Left lung (tissue), 10 donors: ENCODE measurements around the gene CHMP1A. TPM values are rescaled to one million over a fixed set of nuclear protein-coding genes. Genes with fewer than 3 reads are reported as not detected.
A peak's percentile ranks its signal among the peaks of the same experiment; 100 is the strongest.

Experiments used
- ATAC-seq: fragments of 200-7000 bp; cut with Tn5 transposase; one replicate; pipeline ENCODE4 v1.9.1; 2020; ENCODE audit warnings: moderate library complexity
- DNase-seq, 4 donors: peaks; one replicate each; pipeline ENCODE4 v3.0.0-alpha.2; 2013 to 2020
- H3K27ac ChIP-seq, 2 donors: fragments of 200-600 bp; sonication (generic) in 1 of 2; one replicate each; pipeline versions ENCODE4 v1.5.0 to v1.8.0; 2020 to 2021
- H3K27me3 ChIP-seq, 2 donors: fragments of 200-600 bp; sonication (generic) in 1 of 2; one replicate each; pipeline versions ENCODE4 v1.5.0 to v1.8.0; 2020 to 2021
- H3K36me3 ChIP-seq, 2 donors: fragments of 200-600 bp; sonication (generic) in 1 of 2; one replicate each; pipeline versions ENCODE4 v1.5.0 to v1.8.0; 2020 to 2021
- H3K4me1 ChIP-seq, 2 donors: fragments of 200-600 bp; one replicate each; pipeline ENCODE4 v1.8.0; 2021
- H3K4me3 ChIP-seq, 2 donors: fragments of 200-600 bp; sonication (generic) in 1 of 2; one replicate each; pipeline versions ENCODE4 v1.5.0 to v1.8.0; 2020 to 2021; ENCODE audit warnings: mild to moderate bottlenecking in 1 of 2
- H3K9me3 ChIP-seq, 2 donors: fragments of 200-600 bp; sonication (generic) in 1 of 2; one replicate each; pipeline versions ENCODE4 v1.5.0 to v1.8.0; 2020 to 2021
- CTCF ChIP-seq, 2 donors: fragments of 200-600 bp; sonication (generic) in 1 of 2; IDR thresholded peaks; one replicate each; pipeline versions ENCODE4 v1.5.0 to v1.8.0; 2021; ENCODE audit warnings: antibody characterized with exemption in 2 of 2
- intact Hi-C, 2 donors: fragments of 100-400 bp; cut with DNase I; formaldehyde crosslinking; loops; one replicate each; pipeline versions ENCODE4 v1.11.2 to v1.14.2; 2022
- polyA plus RNA-seq, 6 donors: library from polyadenylated mRNA; unstranded; fragments of 120-200 nt; gene quantifications; one replicate each; pipeline ENCODE4 v1.2.1, GENCODE V29; 2013; ENCODE audit not compliant: insufficient read length in 6 of 6
- total RNA-seq, 2 donors: library from RNA; stranded (reverse); fragmentation: NEBNext Ultra II Directional; extraction: Animal tissue kit (Norgen Biotek cat#: 25700); gene quantifications; one replicate each; pipeline ENCODE4 v1.2.1, GENCODE V29; 2021
- donor health status: DM: no; HTN: yes; CAD: no.
- donor health status: DM: no; HTN: no; CAD: no.

Gene CHMP1A
- total and polyA plus RNA-seq, 8 donors, result 60.8 to 91.5 (median 72.5) TPM

GRCh38 chr16:89602273-89602951, 55.1 kb downstream of the CHMP1A start:
- Histone ChIP-seq H3K4me3 (no peak overlapping the region), H3K9me3 (no peaks in the 10 kb centered on the region), H3K27me3 (peaks cover 0 to 17% of the 10 kb centered on the region in 2 donors), H3K36me3 (no peaks in the 10 kb centered on the region), H3K4me1 (peaks cover 10 to 14% of the 10 kb centered on the region in 2 donors), H3K27ac (no peak overlapping the region)
- intact Hi-C loops, result no loop called here
- DNase-seq (peak in 1 of 4 donors; percentile 59), ATAC-seq (peak; percentile 87)
- TF ChIP-seq CTCF (IDR thresholded peaks at IDR 0.05), result no peak

- no peak for TF ChIP-seq CTCF (IDR thresholded peaks at IDR 0.05)
- H3K9me3 ChIP-seq, result no peaks in the 10 kb centered on the region
Observed at GRCh38 chr16:89601906-89602272, 55.6 kb downstream of the CHMP1A start.

GRCh38 chr16:89600956-89601355, 56.6 kb downstream of the CHMP1A start:
- no peak for DNase-seq
- H3K36me3 ChIP-seq, result no peaks in the 10 kb centered on the region
- intact Hi-C loops, result no loop called here
- no peak overlapping the region for H3K4me3 ChIP-seq
- TF ChIP-seq CTCF (IDR thresholded peaks at IDR 0.05), result no peak
- peaks cover 0 to 17% of the 10 kb centered on the region in 2 donors for H3K27me3 ChIP-seq
- ATAC-seq, result no peak
- no peaks in the 10 kb centered on the region for H3K9me3 ChIP-seq
- H3K4me1 ChIP-seq, result peaks cover 10 to 14% of the 10 kb centered on the region in 2 donors
- H3K27ac ChIP-seq, result no peak overlapping the region

More at GRCh38 chr16:89601906-89602272, 55.6 kb downstream of the CHMP1A start:
- Histone ChIP-seq H3K27ac (no peak overlapping the region), H3K4me3 (no peak overlapping the region), H3K27me3 (peaks cover 0 to 17% of the 10 kb centered on the region in 2 donors), H3K4me1 (peaks cover 10 to 14% of the 10 kb centered on the region in 2 donors), H3K36me3 (no peaks in the 10 kb centered on the region)
- intact Hi-C loops, result no loop called here
- ATAC-seq (no peak), DNase-seq (no peak)

GRCh38 chr16:89600427-89600826, 57.1 kb downstream of the CHMP1A start:
- Histone ChIP-seq H3K27ac (no peak overlapping the region), H3K4me1 (peaks cover 10 to 14% of the 10 kb centered on the region in 2 donors), H3K36me3 (no peaks in the 10 kb centered on the region), H3K4me3 (no peak overlapping the region), H3K9me3 (no peaks in the 10 kb centered on the region), H3K27me3 (peaks cover 0 to 17% of the 10 kb centered on the region in 2 donors)
- no peak for ATAC-seq
- TF ChIP-seq CTCF (IDR thresholded peaks at IDR 0.05), result no peak
- intact Hi-C loops, result no loop called here
- no peak for DNase-seq

- DNase-seq (no peak), ATAC-seq (no peak)
- H3K36me3 ChIP-seq, result no peaks in the 10 kb centered on the region
- H3K9me3 ChIP-seq, result no peaks in the 10 kb centered on the region
- H3K27ac ChIP-seq, result no peak overlapping the region
- TF ChIP-seq CTCF (IDR thresholded peaks at IDR 0.05), result no peak
- no peak overlapping the region for H3K4me3 ChIP-seq
- peaks cover 0 to 17% of the 10 kb centered on the region in 2 donors for H3K27me3 ChIP-seq
- H3K4me1 ChIP-seq, result peaks cover 10 to 14% of the 10 kb centered on the region in 2 donors
- intact Hi-C loops, result no loop called here
Observed at GRCh38 chr16:89599902-89600301, 57.6 kb downstream of the CHMP1A start.
